Left renal pelvis (tissue), 4 donors: ENCODE measurements around the gene KRTAP5-4. TPM values are rescaled to one million over a fixed set of nuclear protein-coding genes. Genes with fewer than 3 reads are reported as not detected.
"Not testable (repeated sequence)": the region's sequence is repeated elsewhere in the genome, so short reads cannot be mapped to it uniquely, and the experiment has no call there.

ENCODE experiments used
- DNase-seq, 4 donors: peaks; one replicate each; pipeline ENCODE4 v3.0.0-alpha.2; 2013; ENCODE audit warnings: low read depth in 4 of 4, low spot score in 3 of 4
- polyA plus RNA-seq, 4 donors: library from polyadenylated mRNA; unstranded; fragments of 120-200 nt; gene quantifications; one replicate each; pipeline ENCODE4 v1.2.1, GENCODE V29; 2013; ENCODE audit not compliant: insufficient read length in 4 of 4

KRTAP5-4 gene
- polyA plus RNA-seq, 4 donors = not detected

GRCh38 chr11:1639102-1639620, 17.2 kb upstream of the KRTAP5-4 start:
- DNase-seq = no peak

DNA sequence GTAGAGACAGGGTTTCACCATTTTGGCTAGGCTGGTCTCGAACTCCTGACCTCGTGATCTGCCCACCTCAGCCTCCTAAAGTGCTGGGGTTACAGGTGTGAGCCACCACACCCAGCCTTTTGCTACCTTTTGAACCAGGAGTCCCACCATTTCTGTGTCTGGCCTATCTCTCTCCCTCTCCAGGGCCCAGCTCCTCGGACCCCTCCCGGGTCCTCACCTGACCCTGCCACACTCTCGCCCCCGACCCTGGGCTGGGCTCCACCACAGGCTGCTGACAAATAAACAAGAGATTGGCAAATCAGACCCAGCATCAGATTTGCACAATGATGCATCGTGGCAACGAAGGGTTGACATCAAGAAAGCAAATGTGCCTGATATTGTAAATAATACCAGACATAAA, 16.4 kb upstream of the KRTAP5-4 start:
- no peak for DNase-seq

GRCh38 chr11:1637628-1638027, 15.7 kb upstream of the KRTAP5-4 start:
- no peak for DNase-seq

- no peak for DNase-seq
Observed at GRCh38 chr11:1636291-1636950, 14.5 kb upstream of the KRTAP5-4 start.

DNA sequence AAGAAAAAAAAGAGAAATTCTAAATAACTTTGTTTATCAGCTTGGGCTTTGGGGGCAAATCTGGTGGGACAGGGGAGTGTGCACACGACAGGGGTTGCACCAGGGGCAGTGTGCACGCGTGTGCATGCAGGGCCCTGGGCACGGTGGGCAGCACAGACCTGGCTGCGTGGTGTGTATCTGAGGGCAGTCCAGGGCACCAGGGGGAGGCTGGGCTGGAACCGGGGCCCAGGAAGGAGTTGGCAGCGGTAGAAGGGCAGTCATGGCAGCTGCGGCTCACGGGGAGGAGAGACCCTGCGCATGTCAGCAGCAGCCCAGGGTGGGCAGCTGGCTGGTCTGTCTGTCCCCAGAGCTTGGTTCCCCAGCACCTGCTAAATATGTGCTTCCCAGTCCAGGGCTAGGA, 11.9 kb upstream of the KRTAP5-4 start:
- DNase-seq = no peak

DNA sequence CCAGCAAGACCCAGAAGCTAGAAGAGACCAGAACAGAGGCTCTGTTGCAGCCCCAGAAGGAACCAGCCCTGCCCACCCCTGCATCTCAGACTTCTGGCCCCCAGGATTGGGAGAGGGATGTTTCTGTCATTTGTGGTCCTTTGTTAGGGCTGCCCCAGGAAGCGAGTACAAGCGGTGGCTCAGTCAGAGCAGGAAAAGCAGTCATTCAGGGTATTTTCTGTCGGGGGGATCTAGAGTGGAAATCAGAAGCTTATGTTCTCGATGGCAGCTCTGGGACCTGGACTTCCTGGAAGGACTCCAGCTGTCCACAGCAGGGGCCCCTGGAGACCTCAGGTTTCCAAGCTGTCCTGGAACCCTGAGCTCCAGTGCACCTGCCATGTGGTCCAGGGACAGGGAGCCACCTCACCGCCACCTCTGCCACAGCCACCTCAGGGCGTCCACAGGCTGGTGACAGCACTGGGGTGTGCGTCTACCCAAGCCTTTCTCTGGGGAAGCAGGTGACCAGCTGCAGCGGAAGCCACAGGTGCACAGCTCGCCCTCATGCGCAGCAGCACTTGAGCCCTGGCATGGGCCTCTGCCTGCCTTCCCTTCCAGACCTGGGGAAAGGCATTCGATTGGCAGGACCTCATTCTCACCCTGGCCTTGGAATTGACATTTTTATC, 10.2 kb upstream of the KRTAP5-4 start:
- no peak for DNase-seq

GRCh38 chr11:1631066-1631568, 9.2 kb upstream of the KRTAP5-4 start:
- DNase-seq = no peak

DNA sequence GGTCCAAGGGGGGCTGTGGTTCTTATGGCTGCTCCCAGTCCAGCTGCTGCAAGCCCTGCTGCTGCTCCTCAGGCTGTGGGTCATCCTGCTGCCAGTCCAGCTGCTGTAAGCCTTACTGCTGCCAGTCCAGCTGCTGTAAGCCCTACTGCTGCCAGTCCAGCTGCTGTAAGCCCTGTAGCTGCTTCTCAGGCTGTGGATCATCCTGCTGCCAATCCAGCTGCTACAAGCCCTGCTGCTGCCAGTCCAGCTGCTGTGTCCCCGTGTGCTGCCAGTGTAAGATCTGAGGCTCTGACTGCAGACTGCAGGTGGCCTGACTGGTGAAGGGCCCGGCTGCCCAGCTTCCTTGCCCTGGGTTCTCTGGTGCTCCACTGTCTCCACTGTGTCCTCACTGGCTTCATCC, 8.3 kb upstream of the KRTAP5-4 start:
- no peak for DNase-seq

DNA sequence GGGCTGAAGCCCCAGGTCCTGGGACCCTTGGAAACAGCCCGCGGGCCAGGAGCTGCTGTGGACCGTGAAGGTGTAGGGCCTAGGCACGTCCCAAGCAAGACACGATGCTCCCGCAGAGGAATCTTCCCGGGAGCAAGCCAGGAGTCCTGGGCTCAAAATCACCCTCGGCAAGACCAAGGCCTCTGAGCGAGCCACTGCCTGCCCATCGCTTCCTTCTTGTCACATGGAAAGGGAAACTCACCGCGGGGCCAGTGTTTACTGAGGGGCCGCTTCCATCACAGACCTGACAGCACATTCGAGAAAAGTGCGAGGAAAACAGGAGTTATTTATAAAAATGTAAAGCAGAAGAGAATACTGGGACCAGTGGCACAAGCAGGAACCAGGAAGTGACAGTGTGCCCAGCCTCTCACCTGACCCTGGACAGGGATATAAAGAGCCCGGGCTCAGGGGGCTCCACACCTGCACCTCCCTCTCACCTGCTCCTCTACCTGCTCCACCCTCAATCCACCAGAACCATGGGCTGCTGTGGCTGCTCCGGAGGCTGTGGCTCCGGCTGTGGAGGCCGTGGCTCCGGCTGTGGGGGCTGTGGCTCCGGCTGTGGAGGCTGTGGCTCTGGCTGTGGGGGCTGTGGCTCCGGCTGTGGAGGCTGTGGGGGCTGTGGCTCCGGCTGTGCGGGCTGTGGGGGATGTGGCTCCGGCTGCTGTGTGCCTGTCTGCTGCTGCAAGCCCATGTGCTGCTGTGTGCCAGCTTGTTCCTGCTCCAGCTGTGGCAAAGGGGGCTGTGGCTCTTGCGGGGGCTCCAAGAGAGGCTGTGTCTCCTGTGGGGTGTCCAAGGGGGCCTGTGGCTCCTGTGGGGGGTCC, 7.6 kb upstream of the KRTAP5-4 start, which contains the start of gene KRTAP5-5:
Gene KRTAP5-5 (plus strand): TSS at position 450 of the 860 bp plus-strand sequence. CDS start 66 bp downstream, at position 516.
- DNase-seq = no peak

DNA sequence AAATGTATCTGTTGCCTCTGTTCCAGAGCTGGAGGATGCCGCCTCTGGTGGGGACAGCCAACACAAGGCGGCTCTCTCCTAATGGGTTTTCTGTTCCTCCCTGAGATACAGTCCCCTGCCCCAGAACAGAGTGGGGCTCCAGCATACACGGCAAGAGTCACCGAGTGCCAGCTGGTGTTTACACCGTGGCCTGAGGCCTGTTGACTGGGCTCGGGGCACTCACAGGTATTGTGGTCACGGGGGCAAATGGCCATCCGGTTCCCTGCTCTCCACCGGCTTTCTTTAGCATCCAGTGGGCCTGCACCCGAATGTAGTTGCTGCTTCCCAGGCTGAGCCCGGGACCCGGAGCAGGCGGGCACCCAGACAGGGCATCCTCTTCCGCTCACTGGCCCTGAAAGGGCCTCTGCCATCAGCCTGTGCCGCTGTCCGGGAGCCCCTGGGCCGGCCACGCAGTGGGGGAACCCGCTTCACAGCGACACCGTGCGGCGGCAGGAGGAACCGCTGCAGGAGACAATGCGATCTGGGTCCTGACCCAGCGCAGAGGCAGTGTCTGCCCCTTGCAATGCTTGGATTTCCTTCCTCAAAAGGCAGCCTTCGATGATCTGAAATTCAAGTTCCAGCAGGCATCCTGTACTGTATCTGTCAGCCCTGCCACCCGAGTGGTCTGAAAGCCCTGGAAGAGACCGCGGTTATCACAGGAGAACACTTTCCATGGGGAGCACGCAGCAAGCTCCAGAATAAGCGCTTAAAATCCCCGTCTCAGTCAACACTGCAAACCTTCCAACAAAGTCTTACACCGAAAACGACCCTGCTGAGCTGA, 6.8 kb upstream of the KRTAP5-4 start:
- DNase-seq = peak in 1 of 4 donors; percentile 28

GRCh38 chr11:1625541-1625940, 3.6 kb upstream of the KRTAP5-4 start:
- DNase-seq = no peak

- no peak for DNase-seq
Observed at GRCh38 chr11:1624621-1625020, 2.7 kb upstream of the KRTAP5-4 start.

GRCh38 chr11:1623716-1624115, 1.8 kb upstream of the KRTAP5-4 start:
- DNase-seq = no peak

GRCh38 chr11:1619449-1619848, 2.5 kb downstream of the KRTAP5-4 start:
- no peak for DNase-seq

DNA sequence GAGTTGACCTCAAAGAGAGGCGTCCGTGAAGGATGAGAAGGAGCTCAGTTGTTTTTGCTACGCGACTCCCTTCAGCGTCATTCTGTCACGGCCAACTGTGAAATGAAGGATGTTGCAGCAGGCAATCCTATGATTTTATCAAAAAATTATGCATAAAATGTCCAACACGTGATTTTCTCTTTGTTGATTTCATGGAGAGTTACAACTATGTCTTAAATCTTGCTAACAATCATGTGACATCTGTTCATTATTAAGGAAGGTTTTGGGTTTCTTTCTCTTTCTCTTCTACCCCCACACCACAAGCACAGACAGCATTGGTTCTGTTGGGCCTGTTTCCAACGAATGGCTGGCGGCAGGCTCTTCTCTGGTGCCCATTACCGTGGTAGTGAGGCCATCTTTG, 3.7 kb downstream of the KRTAP5-4 start:
- no peak for DNase-seq

- DNase-seq = no peak
Observed at GRCh38 chr11:1608363-1608762, 13.6 kb downstream of the KRTAP5-4 start, which contains the start of gene KRTAP5-3. Gene KRTAP5-3 (minus strand): TSS chr11:1608463. CDS start chr11:1608385, 78 bp downstream.

GRCh38 chr11:1607901-1608300, 14.0 kb downstream of the KRTAP5-4 start:
- not testable (repeated sequence) for DNase-seq

GRCh38 chr11:1607156-1607845, 14.6 kb downstream of the KRTAP5-4 start:
- DNase-seq = not testable (repeated sequence)

DNA sequence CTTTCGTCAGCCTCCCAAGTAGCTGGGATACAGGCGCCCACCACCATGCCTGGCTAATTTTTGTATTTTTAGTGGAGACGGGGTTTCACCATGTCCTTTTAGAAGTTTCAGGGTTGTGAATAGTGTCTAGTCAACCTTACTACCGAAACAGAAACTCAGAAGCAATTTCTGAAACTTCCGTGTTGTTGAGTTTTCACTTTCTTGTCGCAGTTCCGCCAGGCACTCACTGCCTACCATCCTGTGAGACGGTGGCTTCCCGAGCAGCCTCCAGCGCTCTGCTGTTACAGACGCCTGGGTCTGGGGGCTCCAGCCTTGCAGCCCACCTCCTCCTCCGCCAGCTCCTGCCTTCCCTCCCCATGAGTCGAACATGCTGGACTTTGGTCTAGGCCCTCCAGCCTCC, 16.0 kb downstream of the KRTAP5-4 start:
- DNase-seq = not testable (repeated sequence)
